Thymus (tissue), 11 donors: Measurements from ENCODE around the gene APOA4. TPM values are rescaled to one million over a fixed set of nuclear protein-coding genes. Genes with fewer than 3 reads are reported as not detected.

ENCODE experiments used
- DNase-seq, 9 donors: peaks; one replicate each; pipeline ENCODE4 v3.0.0-alpha.2; 2013; ENCODE audit warnings: low spot score in 9 of 9, low read depth in 6 of 9, missing footprints in 1 of 9
- H3K27ac ChIP-seq, 2 donors: one replicate each; pipeline ENCODE4 v1.5.1; 2013; ENCODE audit warnings: control low read depth in 1 of 2, low read depth in 1 of 2, low read length in 1 of 2, mild to moderate bottlenecking in 1 of 2, moderate library complexity in 1 of 2
- H3K27me3 ChIP-seq, 2 donors: one replicate each; pipeline ENCODE4 v1.5.1; 2013; ENCODE audit warnings: low read length in 1 of 2; ENCODE audit not compliant: control insufficient read depth in 2 of 2, insufficient read depth in 1 of 2
- H3K36me3 ChIP-seq, 2 donors: one replicate each; pipeline ENCODE4 v1.5.1; 2013; ENCODE audit warnings: low read length in 1 of 2, mild to moderate bottlenecking in 1 of 2, moderate library complexity in 1 of 2; ENCODE audit not compliant: control insufficient read depth in 2 of 2, insufficient read depth in 2 of 2
- H3K4me1 ChIP-seq, 2 donors: one replicate each; pipeline ENCODE4 v1.5.1; 2013; ENCODE audit warnings: low read length in 2 of 2; ENCODE audit not compliant: control insufficient read depth in 2 of 2, insufficient read depth in 2 of 2
- H3K4me3 ChIP-seq, 2 donors: one replicate each; pipeline ENCODE4 v1.5.1; 2013; ENCODE audit warnings: low read length in 2 of 2, control low read depth in 1 of 2, mild to moderate bottlenecking in 1 of 2
- H3K9me3 ChIP-seq, 2 donors: one replicate each; pipeline ENCODE4 v1.5.1; 2013; ENCODE audit warnings: low read length in 1 of 2, mild to moderate bottlenecking in 1 of 2; ENCODE audit not compliant: control insufficient read depth in 2 of 2, insufficient read depth in 1 of 2
- WGBS: extraction: QIAGEN DNeasy Blood & Tissue Kit; methylation state at CpG from one replicate; pipeline ENCODE4 v1.1.7; 2013; 5-methylcytosine and 5-hydroxymethylcytosine counted together
- polyA plus RNA-seq: library from polyadenylated mRNA; stranded (reverse); fragments of 200-250 nt; gene quantifications from one replicate; pipeline ENCODE4 v1.2.3, GENCODE V29; 2013
- total RNA-seq: library from RNA; stranded (reverse); fragments of 120-200 nt; gene quantifications from one replicate; pipeline ENCODE4 v1.2.4, GENCODE V29; 2013
- donor health status: healthy.

Gene APOA4
- total and polyA plus RNA-seq, 2 donors, result 1.7 to 3.2 TPM

GRCh38 chr11:116791002-116791812 lies 31.9 kb downstream of the APOA4 start:
- Histone ChIP-seq H3K36me3 (peaks cover under 1 to 4% of the 10 kb centered on the region in 2 donors), H3K4me3 (no peak overlapping the region)

GRCh38 chr11:116790167-116791001 lies 32.7 kb downstream of the APOA4 start:
- no peak for DNase-seq
- WGBS, result 95% methylated on average over 53 of the region's 53 CpGs

More at GRCh38 chr11:116791002-116791812, 31.9 kb downstream of the APOA4 start:
- Histone ChIP-seq H3K27ac (no peak overlapping the region), H3K4me1 (peaks cover 15% of the 10 kb centered on the region in 2 donors), H3K9me3 (no peaks in the 10 kb centered on the region), H3K27me3 (peaks cover 0 to 16% of the 10 kb centered on the region in 2 donors)
- 39% methylated on average over 31 of the region's 31 CpGs for WGBS
- peak in 6 of 9 donors; percentile 35 to 79 (median 70) for DNase-seq

GRCh38 chr11:116788975-116789374 lies 34.1 kb downstream of the APOA4 start:
- 94% methylated on average over 4 of the region's 4 CpGs for WGBS
- no peak for DNase-seq
- Histone ChIP-seq H3K9me3 (no peaks in the 10 kb centered on the region), H3K4me1 (peaks cover 15% of the 10 kb centered on the region in 2 donors), H3K36me3 (peaks cover 23 to 26% of the 10 kb centered on the region in 2 donors), H3K27me3 (peaks cover 0 to 16% of the 10 kb centered on the region in 2 donors), H3K4me3 (no peak overlapping the region), H3K27ac (no peak overlapping the region)

More at GRCh38 chr11:116790167-116791001, 32.7 kb downstream of the APOA4 start:
- Histone ChIP-seq H3K4me1 (peaks cover 15% of the 10 kb centered on the region in 2 donors), H3K27me3 (peaks cover 0 to 16% of the 10 kb centered on the region in 2 donors), H3K9me3 (no peaks in the 10 kb centered on the region), H3K27ac (no peak overlapping the region), H3K4me3 (no peak overlapping the region), H3K36me3 (peaks cover 9 to 12% of the 10 kb centered on the region in 2 donors)

DNA sequence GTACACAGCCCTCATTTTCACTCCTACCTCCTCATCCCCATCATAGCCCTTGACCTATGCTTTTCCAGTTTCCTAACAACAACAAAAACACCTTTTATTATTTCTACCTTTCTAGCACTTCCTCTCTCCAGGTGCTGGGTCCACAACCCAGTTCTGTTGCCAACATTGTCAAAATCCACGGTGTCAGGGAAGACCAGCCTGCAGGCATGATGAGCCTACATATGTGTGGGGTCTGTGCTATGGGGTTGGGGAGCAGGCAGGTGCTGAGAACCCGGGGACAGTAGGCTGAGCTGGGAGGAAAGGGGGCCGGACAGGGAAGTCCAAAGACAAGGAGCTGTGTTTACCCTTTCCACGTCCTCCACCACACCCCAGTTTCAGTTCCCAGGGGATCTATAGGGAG lies 34.6 kb downstream of the APOA4 start:
- Histone ChIP-seq H3K36me3 (peaks cover 25 to 30% of the 10 kb centered on the region in 2 donors), H3K27me3 (peaks cover 0 to 16% of the 10 kb centered on the region in 2 donors), H3K9me3 (no peaks in the 10 kb centered on the region), H3K4me3 (peak overlapping the region; percentile 73 to 92), H3K27ac (no peak overlapping the region), H3K4me1 (peaks cover 15% of the 10 kb centered on the region in 2 donors)
- WGBS, result 84% methylated on average over 4 of the region's 4 CpGs
- DNase-seq, result no peak

DNA sequence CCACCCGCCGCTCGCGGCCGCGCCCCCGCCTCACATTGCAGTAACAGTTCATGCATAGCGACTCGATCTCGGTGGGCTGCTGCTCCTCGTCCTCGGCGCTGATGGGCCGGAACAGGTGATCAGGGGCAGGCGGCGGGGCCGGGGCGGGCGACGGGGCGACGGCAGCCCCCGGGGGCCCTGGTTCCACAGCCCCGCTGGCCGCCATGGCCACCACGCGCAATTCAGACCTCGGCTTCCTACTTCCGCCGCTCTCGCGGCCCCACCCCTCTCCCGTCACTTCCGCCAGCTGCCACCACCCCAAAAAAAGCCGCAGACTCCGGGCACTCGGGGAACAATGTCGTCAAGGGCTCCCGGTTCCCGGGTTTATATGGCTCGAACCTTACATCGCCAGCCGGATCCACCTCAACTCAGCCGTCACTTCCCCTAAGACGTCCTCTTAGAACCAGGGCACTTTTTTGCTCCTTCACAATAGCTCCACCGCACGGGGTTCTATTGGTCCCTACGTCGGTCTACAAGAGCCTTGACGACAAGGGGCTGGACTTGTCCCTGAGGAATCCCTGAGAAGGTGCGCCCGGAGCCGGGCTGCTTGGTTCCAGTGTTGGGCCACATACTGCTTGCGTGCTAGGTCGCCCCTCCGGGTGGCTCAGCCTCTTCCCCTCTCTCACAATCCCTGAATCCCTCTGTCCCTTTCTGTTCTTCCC lies 35.2 kb downstream of the APOA4 start, which contains the start of gene ZPR1:
Gene ZPR1 (minus strand): TSS at position 238 of the 701 bp plus-strand sequence. CDS start 33 bp downstream, at position 205.
- Histone ChIP-seq H3K36me3 (peaks cover 28 to 36% of the 10 kb centered on the region in 2 donors), H3K27me3 (peaks cover 0 to 16% of the 10 kb centered on the region in 2 donors), H3K9me3 (no peaks in the 10 kb centered on the region), H3K4me3 (peak within 1 kb of the TSS; percentile 73 to 92), H3K27ac (peak within 1 kb of the TSS; percentile 53 to 78), H3K4me1 (peaks cover 15% of the 10 kb centered on the region in 2 donors)
- 2% methylated on average over 56 of the region's 56 CpGs for WGBS
- peak; percentile 50 to 86 (median 68) for DNase-seq

- H3K4me3 ChIP-seq, result peak overlapping the region; percentile 73 to 92
- peak overlapping the region in 1 of 2 donors; percentile 78 for H3K27ac ChIP-seq
These were observed 35.7 kb downstream of the APOA4 start for GRCh38 chr11:116787436-116787785.

GRCh38 chr11:116786966-116787365 lies 36.1 kb downstream of the APOA4 start:
- H3K27me3 ChIP-seq, result peaks cover 0 to 16% of the 10 kb centered on the region in 2 donors
- DNase-seq, result no peak
- peaks cover 15% of the 10 kb centered on the region in 2 donors for H3K4me1 ChIP-seq
- peak overlapping the region; percentile 73 to 92 for H3K4me3 ChIP-seq
- H3K36me3 ChIP-seq, result peaks cover 30 to 45% of the 10 kb centered on the region in 2 donors
- H3K27ac ChIP-seq, result no peak overlapping the region
- H3K9me3 ChIP-seq, result no peaks in the 10 kb centered on the region
- 88% methylated on average over 5 of the region's 5 CpGs for WGBS

More at GRCh38 chr11:116787436-116787785, 35.7 kb downstream of the APOA4 start:
- under 1% methylated on average over 15 of the region's 15 CpGs for WGBS
- peaks cover 0 to 16% of the 10 kb centered on the region in 2 donors for H3K27me3 ChIP-seq
- peaks cover 15% of the 10 kb centered on the region in 2 donors for H3K4me1 ChIP-seq
- no peaks in the 10 kb centered on the region for H3K9me3 ChIP-seq
- no peak for DNase-seq
- peaks cover 28 to 42% of the 10 kb centered on the region in 2 donors for H3K36me3 ChIP-seq

- Histone ChIP-seq H3K9me3 (no peaks in the 10 kb centered on the region), H3K36me3 (peaks cover 32 to 49% of the 10 kb centered on the region in 2 donors), H3K4me3 (no peak overlapping the region), H3K27me3 (peaks cover 0 to 16% of the 10 kb centered on the region in 2 donors), H3K4me1 (peaks cover 12 to 15% of the 10 kb centered on the region in 2 donors), H3K27ac (no peak overlapping the region)
- DNase-seq, result no peak
- 98% methylated on average over 2 of the region's 2 CpGs for WGBS
These were observed 36.8 kb downstream of the APOA4 start for GRCh38 chr11:116786326-116786725.
